GDM1 (cell line): ENCODE data around the gene C2orf74.

Experiments used
- DNase-seq: peaks from one replicate; lab custom pipeline; 2025; lab: John Stamatoyannopoulos, UW

Gene C2orf74

DNA sequence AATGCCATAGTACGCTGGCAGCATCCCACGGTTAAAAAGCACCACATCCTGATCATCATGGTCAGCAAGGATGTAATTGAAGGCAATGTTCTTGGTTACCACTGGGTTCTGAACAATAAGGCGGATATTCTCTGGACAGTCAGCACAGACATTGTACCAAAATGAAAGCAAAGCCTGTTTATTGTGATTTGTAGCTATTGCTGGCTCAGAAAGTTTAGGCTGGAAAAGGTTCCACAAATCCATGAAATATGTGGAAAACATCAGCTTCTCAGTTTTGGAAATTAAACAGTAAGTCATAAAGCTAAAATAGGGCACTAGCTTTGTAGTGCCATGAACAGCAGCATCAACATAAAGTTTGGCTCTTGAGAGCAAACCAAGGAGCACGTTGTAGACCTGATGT is 52.2 kb downstream of the C2orf74 start:
- no peak for DNase-seq
